Stimulated activated naive CD8-positive, alpha-beta T cell treated with anti-CD3 and anti-CD28 coated beads, Interleukin-15, Interleukin-2, amounts not matched to agents 100 ng/mL and 50 ng/mL, for 24 hours (primary cell): ENCODE data around the gene SYNE2.
A peak's percentile ranks its signal among the peaks of the same experiment; 100 is the strongest.
"Not testable (repeated sequence)": the region's sequence is repeated elsewhere in the genome, so short reads cannot be mapped to it uniquely, and the experiment has no call there.

Experiments
- H3K27ac Mint-ChIP-seq: one replicate; pipeline ENCODE4 v1.8.0; 2021; ENCODE audit warnings: mild to moderate bottlenecking, mixed read lengths
- H3K27me3 Mint-ChIP-seq: one replicate; pipeline ENCODE4 v1.8.0; 2021; ENCODE audit warnings: mixed read lengths
- H3K36me3 Mint-ChIP-seq: one replicate; pipeline ENCODE4 v1.8.0; 2021; ENCODE audit warnings: low read depth, mixed read lengths
- H3K4me1 Mint-ChIP-seq: one replicate; pipeline ENCODE4 v1.8.0; 2021; ENCODE audit warnings: low read depth, mixed read lengths
- H3K4me3 Mint-ChIP-seq: one replicate; pipeline ENCODE4 v1.8.0; 2021; ENCODE audit warnings: mild to moderate bottlenecking, mixed read lengths
- H3K9me3 Mint-ChIP-seq: one replicate; pipeline ENCODE4 v1.8.0; 2021; ENCODE audit warnings: mixed read lengths

The SYNE2 gene

DNA sequence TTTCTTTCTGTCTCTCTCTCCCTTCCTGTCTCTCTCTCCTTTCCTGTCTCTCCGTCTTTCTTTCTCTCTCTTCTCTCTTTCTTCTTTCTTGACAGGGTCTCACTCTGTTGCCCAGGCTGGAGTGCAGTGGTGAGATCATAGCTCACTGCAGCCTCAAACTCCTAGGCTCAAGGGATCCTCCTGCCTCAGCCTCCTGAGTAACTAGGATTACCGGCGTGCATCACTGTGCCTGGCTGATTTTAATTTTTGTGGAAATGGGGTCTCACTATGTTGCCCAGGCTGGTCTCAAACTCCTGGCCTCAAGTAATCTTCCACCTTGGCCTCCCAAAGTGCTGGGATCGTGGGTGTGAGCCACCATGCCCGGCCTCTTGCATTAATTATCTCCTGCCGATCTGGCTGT, 358.1 kb downstream of the SYNE2 start:
- not testable (repeated sequence) for H3K27me3 Mint-ChIP-seq, H3K9me3 Mint-ChIP-seq, H3K4me3 Mint-ChIP-seq, H3K4me1 Mint-ChIP-seq
- Mint-ChIP-seq H3K36me3 (peaks cover 12% of the 10 kb centered on the region), H3K27ac (peak overlapping the region; percentile 74)

DNA sequence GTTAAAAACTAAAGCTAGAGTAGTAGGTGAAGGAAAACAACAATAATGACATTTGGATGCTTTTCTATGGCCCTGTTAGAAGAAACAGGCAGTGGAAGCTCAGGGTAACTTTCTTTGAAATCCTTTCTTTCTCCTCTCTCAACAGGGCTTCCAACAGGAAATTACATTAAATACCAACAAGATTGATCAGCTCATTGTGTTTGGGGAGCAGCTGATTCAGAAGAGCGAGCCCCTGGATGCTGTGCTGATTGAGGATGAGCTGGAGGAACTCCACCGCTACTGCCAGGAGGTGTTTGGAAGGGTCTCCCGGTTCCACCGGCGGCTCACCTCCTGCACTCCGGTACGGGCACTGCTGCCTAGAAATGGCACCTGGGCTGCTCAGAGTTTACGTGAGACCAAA, 359.9 kb downstream of the SYNE2 start:
- no peaks in the 10 kb centered on the region for H3K4me1 Mint-ChIP-seq
- H3K27ac Mint-ChIP-seq: no peak overlapping the region
- H3K36me3 Mint-ChIP-seq: peaks cover 20% of the 10 kb centered on the region
- no peaks in the 10 kb centered on the region for H3K27me3 Mint-ChIP-seq
- no peak overlapping the region for H3K4me3 Mint-ChIP-seq
- no peaks in the 10 kb centered on the region for H3K9me3 Mint-ChIP-seq

DNA sequence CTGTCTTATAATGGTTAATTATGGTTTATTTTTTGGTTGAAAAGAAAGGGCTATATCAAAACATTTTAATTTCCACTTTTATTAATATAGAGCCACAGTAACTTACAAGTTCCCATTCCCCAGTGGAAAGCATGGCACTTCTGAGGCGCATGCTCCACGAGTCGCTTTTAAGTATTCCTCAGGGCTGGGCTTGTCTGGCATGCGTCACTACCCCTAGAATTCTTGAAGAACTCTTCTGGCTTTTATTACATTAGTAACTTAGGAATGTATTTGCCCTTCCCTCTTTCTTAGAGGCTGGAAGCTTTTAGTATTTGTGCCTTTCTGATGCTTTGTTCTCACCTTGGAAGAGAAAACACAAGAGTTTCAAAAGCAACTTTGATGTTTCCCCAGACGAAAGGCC, 360.3 kb downstream of the SYNE2 start:
- Mint-ChIP-seq H3K27ac (no peak overlapping the region), H3K27me3 (no peaks in the 10 kb centered on the region), H3K4me3 (no peak overlapping the region), H3K4me1 (no peaks in the 10 kb centered on the region), H3K36me3 (peaks cover 20% of the 10 kb centered on the region), H3K9me3 (no peaks in the 10 kb centered on the region)

DNA sequence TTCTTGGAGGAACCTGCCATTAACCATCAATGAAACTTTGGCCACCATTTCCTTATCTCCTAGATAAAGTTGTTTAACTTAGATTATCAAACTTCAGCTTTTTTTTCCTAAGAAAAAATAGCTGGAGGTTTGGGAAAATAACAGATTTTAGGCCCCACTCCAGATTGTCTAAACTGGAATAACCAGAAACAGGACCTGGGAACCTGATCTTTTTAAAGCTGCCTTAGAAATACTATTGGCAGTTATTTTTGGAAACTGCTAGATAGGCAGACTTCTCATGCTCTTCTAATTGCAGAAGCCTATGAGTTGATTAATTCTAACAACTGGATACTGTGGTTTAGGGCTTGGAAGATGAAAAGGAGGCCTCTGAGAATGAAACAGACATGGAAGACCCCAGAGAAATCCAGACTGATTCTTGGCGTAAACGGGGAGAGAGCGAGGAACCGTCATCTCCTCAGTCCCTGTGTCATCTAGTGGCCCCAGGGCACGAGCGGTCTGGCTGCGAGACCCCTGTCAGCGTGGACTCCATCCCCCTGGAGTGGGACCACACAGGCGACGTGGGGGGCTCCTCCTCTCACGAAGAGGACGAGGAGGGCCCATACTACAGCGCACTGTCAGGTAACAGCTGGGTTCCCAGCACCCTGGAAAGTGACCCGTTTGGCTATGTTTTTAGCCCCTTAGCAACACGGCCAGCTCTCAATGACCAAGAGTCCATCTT, 361.2 kb downstream of the SYNE2 start:
- Mint-ChIP-seq H3K27ac (no peak overlapping the region), H3K9me3 (no peaks in the 10 kb centered on the region), H3K36me3 (peaks cover 23% of the 10 kb centered on the region), H3K27me3 (no peaks in the 10 kb centered on the region), H3K4me1 (no peaks in the 10 kb centered on the region), H3K4me3 (no peak overlapping the region)

DNA sequence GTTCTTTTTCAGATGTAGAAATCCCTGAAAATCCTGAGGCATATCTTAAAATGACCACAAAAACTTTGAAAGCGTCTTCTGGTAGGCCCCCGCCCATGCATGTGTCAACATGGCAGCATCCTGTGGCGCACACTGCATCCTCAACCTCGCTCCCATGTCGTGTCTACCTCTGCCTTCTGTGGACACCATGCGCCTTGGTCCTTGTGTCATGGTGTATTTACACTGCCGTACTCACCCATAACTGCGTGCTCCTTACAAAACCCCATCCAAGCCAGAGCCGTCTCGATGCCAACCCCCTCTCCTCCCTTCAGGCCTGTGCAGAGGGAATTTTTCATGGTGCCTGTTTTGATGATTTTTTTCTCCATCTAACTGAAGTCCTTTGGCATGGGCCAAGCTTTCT, 362.5 kb downstream of the SYNE2 start:
- Mint-ChIP-seq H3K4me1 (no peaks in the 10 kb centered on the region), H3K27me3 (no peaks in the 10 kb centered on the region), H3K27ac (no peak overlapping the region), H3K4me3 (no peak overlapping the region), H3K36me3 (peaks cover 23% of the 10 kb centered on the region), H3K9me3 (no peaks in the 10 kb centered on the region)

DNA sequence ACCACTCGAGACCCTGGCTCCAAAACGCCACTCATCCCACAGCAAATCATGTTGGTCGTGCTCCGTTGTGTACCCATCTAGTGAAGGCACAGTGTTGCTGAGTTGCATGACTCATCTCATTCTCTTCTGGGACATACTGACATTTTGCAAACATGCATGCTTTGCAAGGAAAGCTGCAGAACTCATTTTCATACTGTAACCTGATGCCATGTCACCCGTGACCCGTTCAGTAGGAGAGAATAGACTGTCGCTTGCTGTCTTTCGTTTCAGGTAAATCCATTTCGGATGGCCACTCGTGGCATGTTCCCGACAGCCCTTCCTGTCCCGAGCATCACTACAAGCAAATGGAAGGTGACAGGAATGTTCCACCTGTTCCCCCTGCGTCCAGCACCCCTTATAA, 363.2 kb downstream of the SYNE2 start:
- no peak overlapping the region for H3K27ac Mint-ChIP-seq
- H3K36me3 Mint-ChIP-seq: peaks cover 23% of the 10 kb centered on the region
- H3K4me3 Mint-ChIP-seq: no peak overlapping the region
- H3K4me1 Mint-ChIP-seq: no peaks in the 10 kb centered on the region
- no peaks in the 10 kb centered on the region for H3K27me3 Mint-ChIP-seq
- H3K9me3 Mint-ChIP-seq: no peaks in the 10 kb centered on the region

DNA sequence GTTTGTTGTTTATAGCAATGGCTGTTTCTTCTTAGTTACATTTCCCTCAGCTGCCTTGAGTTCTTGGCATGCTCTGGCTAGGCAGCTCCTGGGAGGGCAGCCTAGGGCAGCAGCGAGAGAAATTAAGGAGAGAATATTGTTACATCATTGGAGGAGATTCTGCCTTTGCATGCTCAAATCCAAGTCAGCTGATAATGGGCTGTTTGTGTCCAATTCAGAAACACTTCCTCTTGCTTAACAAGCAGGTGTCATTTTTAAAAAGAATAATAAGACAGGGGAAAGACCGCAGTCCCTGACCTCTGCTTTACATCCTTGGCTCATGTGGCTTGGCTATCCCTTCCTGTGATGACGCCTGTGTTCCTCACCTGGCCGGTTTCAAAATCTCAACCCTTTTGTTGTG, 364.5 kb downstream of the SYNE2 start:
- Mint-ChIP-seq H3K27ac (no peak overlapping the region), H3K36me3 (peaks cover 27% of the 10 kb centered on the region), H3K27me3 (no peaks in the 10 kb centered on the region), H3K4me1 (peaks cover 8% of the 10 kb centered on the region), H3K4me3 (no peak overlapping the region), H3K9me3 (no peaks in the 10 kb centered on the region)

DNA sequence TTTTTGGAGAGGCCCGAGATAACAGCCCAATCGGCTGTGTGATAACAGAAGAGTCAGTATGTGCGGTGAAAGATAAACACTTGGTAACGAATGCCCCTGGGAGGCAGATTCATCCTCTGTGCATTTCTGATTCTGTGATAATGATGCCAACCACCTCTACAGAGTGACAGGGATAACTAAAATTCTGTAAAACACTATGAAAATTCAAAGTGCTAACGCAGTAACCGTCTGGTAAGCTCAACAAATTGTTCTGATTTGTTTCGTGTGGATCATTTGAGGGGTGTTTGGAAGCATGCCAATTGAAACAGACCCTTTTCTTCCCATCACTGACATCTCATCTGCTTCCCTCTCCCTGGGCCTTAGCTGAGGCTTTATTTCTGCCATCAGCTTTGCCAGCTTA, 365.0 kb downstream of the SYNE2 start:
- Mint-ChIP-seq H3K9me3 (no peaks in the 10 kb centered on the region), H3K4me1 (peaks cover 10% of the 10 kb centered on the region), H3K4me3 (no peak overlapping the region), H3K36me3 (peaks cover 27% of the 10 kb centered on the region), H3K27ac (no peak overlapping the region), H3K27me3 (no peaks in the 10 kb centered on the region)

DNA sequence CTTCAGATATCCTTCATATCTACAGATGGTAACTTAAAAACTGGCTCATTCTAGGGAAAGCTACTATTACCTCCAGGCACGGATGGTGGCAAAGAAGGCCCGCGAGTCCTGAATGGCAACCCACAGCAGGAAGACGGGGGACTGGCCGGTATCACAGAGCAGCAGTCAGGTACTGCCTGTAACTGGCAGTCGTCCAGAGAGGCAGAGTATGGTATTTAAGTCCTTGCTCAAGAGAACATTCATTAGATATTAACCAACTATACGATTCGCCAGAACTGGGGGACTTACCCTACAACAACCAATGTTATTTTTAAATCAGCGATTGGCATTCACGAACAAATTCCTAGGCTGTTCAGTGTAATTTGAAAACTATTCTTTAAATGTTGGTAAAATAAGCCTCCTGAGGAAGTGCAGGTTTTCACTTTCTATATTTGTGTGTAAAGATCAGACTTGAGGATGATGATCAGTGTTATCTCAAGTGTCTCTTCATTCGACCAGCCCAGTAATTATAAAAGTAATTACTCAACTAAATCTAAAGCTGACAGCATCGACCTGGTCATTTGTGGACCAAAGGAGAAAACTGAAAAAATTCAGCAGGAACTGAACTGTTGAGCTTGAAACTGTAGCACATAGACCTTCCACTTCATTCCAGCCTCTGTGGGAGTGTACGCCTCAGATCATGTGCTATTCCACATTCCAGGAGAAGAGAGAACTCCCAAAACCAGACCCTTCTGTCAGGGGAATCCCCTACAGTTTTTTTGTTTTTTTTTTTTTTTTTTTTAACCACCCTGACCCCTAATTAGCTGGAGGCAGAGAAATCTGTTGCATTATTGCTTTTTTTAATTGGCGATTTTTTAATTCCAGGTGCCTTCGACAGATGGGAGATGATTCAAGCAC, 365.8 kb downstream of the SYNE2 start:
- no peaks in the 10 kb centered on the region for H3K9me3 Mint-ChIP-seq
- peaks cover 27% of the 10 kb centered on the region for H3K36me3 Mint-ChIP-seq
- H3K27ac Mint-ChIP-seq: no peak overlapping the region
- H3K27me3 Mint-ChIP-seq: no peaks in the 10 kb centered on the region
- no peak overlapping the region for H3K4me3 Mint-ChIP-seq
- H3K4me1 Mint-ChIP-seq: peaks cover 11% of the 10 kb centered on the region

DNA sequence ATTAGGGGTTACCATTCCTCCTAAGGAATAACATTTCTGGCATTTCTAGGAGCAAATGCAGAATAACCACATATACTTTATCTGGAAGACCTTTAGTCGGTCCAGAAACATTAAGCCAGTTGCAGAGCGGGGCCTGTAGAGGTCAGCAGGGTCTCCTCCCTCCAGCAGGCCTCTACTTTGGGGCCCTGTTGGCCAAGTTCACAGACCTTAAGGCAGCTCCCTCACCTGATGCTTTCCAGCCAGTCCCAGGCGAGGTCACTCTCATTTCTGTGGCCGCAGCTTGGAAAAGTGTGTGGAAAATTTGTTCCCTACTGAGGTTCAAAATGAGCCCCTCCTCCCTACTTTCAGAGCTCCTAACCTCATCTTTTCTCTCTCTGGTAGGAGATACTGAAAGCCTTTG, 367.3 kb downstream of the SYNE2 start:
- peaks cover 11% of the 10 kb centered on the region for H3K4me1 Mint-ChIP-seq
- peaks cover 38% of the 10 kb centered on the region for H3K36me3 Mint-ChIP-seq
- H3K9me3 Mint-ChIP-seq: no peaks in the 10 kb centered on the region
- H3K27ac Mint-ChIP-seq: no peak overlapping the region
- no peaks in the 10 kb centered on the region for H3K27me3 Mint-ChIP-seq
- no peak overlapping the region for H3K4me3 Mint-ChIP-seq

DNA sequence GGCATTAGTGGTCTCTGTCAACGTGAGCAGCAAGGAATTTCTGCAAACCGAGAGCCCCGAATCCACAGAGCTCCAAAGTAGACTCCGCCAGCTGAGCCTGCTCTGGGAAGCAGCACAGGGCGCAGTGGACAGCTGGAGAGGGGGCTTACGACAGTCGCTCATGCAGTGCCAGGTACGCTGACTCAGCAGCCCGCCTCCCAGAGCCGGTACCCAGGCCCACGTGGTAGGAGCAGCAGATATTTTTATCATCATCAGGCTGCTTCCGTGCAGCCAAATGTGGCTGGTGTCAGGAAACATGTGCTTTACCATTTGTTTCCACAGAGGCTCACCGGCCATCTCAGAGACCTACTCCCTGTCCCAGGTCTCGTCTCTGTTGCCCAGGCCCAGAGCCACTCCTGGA, 367.7 kb downstream of the SYNE2 start:
- H3K27ac Mint-ChIP-seq: no peak overlapping the region
- no peak overlapping the region for H3K4me3 Mint-ChIP-seq
- no peaks in the 10 kb centered on the region for H3K9me3 Mint-ChIP-seq
- peaks cover 34% of the 10 kb centered on the region for H3K36me3 Mint-ChIP-seq
- peaks cover 11% of the 10 kb centered on the region for H3K4me1 Mint-ChIP-seq
- H3K27me3 Mint-ChIP-seq: no peaks in the 10 kb centered on the region

DNA sequence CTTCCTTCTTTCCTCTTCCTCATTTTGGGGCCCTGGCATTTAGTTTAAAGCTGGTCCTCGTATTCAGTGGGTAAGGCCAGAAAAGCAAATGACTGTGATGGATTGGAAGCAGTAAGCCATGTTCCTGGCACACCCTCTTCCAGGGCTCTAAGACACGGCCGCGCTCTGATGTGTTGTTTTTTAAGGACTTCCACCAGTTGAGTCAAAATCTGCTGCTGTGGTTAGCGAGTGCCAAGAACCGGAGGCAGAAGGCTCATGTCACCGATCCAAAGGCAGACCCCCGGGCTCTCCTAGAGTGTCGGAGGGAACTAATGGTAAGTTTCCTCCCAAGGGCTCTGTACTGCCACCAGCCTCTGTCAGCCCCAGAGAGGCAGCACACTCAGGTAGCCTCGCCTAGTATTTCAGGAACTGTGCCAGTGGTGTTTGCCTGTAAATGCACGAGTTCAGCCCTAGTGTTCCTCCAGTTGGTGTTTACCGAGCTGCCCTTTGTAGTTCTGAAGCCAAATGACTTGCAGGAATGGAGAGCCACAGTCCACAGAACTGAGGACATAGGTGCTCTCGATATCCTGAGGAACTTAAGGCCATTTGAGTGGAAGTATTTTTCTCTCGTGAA, 368.7 kb downstream of the SYNE2 start:
- Mint-ChIP-seq H3K27me3 (no peaks in the 10 kb centered on the region), H3K36me3 (peaks cover 25% of the 10 kb centered on the region), H3K4me1 (peaks cover 11% of the 10 kb centered on the region), H3K27ac (no peak overlapping the region), H3K4me3 (no peak overlapping the region), H3K9me3 (no peaks in the 10 kb centered on the region)

DNA sequence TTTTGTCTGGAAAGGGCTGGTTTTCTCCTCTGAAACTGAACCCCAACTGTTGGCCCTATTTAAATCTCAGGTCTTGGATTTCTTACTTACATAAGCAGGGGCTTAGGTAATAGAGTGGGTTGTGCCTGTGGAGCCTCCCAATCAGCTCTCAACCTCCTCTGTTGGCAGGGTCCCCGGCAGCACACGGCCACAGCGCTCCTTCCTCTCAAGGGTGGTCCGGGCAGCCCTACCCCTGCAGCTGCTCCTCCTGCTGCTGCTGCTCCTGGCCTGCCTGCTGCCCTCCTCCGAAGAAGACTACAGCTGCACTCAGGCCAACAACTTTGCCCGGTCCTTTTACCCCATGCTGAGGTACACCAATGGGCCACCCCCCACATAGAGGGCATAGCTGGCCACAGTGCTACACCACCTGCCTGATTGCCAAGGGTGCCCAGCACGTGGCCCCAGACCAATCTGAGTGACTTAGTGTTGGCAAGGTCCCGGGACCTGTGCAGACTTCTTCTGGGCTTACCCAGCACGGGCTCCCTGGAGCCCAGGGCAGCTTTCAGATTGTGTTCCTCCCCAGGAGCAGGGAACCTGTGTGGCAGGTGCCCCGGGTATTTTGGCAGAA, 372.4 kb downstream of the SYNE2 start:
- H3K9me3 Mint-ChIP-seq: no peaks in the 10 kb centered on the region
- no peak overlapping the region for H3K27ac Mint-ChIP-seq
- peaks cover 11% of the 10 kb centered on the region for H3K4me1 Mint-ChIP-seq
- H3K4me3 Mint-ChIP-seq: no peak overlapping the region
- peaks cover 35% of the 10 kb centered on the region for H3K36me3 Mint-ChIP-seq
- H3K27me3 Mint-ChIP-seq: no peaks in the 10 kb centered on the region

DNA sequence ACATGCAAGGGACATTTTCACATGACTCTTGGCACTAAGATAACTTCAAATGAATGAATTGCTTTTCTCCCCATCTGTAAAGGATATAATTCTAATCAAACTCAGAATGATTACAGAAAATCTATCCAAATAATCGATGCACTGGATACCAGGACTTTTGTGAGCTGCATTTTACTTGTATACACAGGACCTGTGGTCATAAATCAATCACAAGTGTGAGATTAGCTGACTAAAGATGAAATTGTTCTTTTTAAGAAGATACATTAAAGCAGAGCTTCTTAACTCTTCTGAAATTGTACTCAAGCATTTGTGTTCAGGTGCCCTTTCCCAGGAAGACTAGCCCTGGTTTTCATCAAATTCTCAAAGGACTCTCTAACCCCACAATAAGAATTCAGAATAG, 375.1 kb downstream of the SYNE2 start:
- no peak overlapping the region for H3K4me3 Mint-ChIP-seq
- H3K36me3 Mint-ChIP-seq: peaks cover 31% of the 10 kb centered on the region
- H3K4me1 Mint-ChIP-seq: peaks cover 13% of the 10 kb centered on the region
- H3K9me3 Mint-ChIP-seq: no peaks in the 10 kb centered on the region
- H3K27ac Mint-ChIP-seq: no peak overlapping the region
- no peaks in the 10 kb centered on the region for H3K27me3 Mint-ChIP-seq

DNA sequence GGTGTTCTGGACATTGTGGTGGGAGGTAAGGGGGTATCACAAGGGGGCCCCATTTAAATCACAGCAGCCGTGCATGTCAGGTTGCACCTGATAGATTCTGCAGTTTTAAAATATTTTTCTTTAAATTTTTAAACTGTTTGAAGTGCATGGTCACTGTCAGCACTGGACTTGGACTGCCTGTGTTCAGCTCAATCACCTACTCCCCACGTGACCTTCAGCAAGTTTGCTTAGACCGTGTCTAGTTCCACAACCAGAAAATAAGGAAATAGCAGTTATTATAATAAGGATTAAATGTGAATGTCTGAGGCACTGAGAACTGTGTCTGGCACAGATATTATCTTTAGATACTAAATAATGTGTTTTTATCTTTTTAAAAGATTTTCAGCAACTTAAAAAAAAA, 376.7 kb downstream of the SYNE2 start:
- H3K36me3 Mint-ChIP-seq: peaks cover 19% of the 10 kb centered on the region
- H3K9me3 Mint-ChIP-seq: no peaks in the 10 kb centered on the region
- H3K27me3 Mint-ChIP-seq: no peaks in the 10 kb centered on the region
- H3K4me3 Mint-ChIP-seq: no peak overlapping the region
- no peak overlapping the region for H3K27ac Mint-ChIP-seq
- H3K4me1 Mint-ChIP-seq: peaks cover 29% of the 10 kb centered on the region
